Measurements from ENCODE around the gene GDI2. TPM values are rescaled to one million over a fixed set of nuclear protein-coding genes. Genes with fewer than 3 reads are reported as not detected.
A peak's percentile ranks its signal among the peaks of the same experiment; 100 is the strongest.

GDI2 gene
- total and polyA plus RNA-seq, 2 of the 13 experiments (the other 11 are each of a cell fraction or from before 2014, with no cell fraction given): 153 to 477 TPM

- TF ChIP-seq THAP8 (CRISPR knock-in tag; IDR thresholded peaks at IDR 0.05; ENCODE audit: borderline replicate concordance): peak; percentile 96
- TF ChIP-seq ZNF879 (CRISPR knock-in tag; IDR thresholded peaks at IDR 0.05): peak; percentile 86
- peak; percentile 52; the same call in 1 of the 2 replicates for TF ChIP-seq ZNF788 (CRISPR knock-in tag; IDR thresholded peaks at IDR 0.05; ENCODE audit: borderline replicate concordance)
- TF ChIP-seq ZNF335 (CRISPR knock-in tag; IDR thresholded peaks at IDR 0.05): no peak
- peak; percentile 90 for TF ChIP-seq ZBTB34 (CRISPR knock-in tag; IDR thresholded peaks at IDR 0.05)
- peak; percentile 92 for TF ChIP-seq NFYB (CRISPR knock-in tag; IDR thresholded peaks at IDR 0.05)
- no peak; the same call in 1 of the 2 replicates for TF ChIP-seq ZNF589 (CRISPR knock-in tag; conservative IDR thresholded peaks at IDR 0.05)
- TF ChIP-seq PHF20 (CRISPR knock-in tag; IDR thresholded peaks at IDR 0.05): peak; percentile 80
- peak; percentile 86 for TF ChIP-seq ZNF567 (CRISPR knock-in tag; IDR thresholded peaks at IDR 0.05; ENCODE audit: borderline replicate concordance)
- TF ChIP-seq ZNF563 (CRISPR knock-in tag; IDR thresholded peaks at IDR 0.05): peak; percentile 98
- no peak for TF ChIP-seq ZNF644 (CRISPR knock-in tag; IDR thresholded peaks at IDR 0.05; ENCODE audit: low read depth)
- peak; percentile 93; the same call in 1 of the 2 replicates for TF ChIP-seq ZNF446 (CRISPR knock-in tag; IDR thresholded peaks at IDR 0.05)
- TF ChIP-seq, protein P1, sequence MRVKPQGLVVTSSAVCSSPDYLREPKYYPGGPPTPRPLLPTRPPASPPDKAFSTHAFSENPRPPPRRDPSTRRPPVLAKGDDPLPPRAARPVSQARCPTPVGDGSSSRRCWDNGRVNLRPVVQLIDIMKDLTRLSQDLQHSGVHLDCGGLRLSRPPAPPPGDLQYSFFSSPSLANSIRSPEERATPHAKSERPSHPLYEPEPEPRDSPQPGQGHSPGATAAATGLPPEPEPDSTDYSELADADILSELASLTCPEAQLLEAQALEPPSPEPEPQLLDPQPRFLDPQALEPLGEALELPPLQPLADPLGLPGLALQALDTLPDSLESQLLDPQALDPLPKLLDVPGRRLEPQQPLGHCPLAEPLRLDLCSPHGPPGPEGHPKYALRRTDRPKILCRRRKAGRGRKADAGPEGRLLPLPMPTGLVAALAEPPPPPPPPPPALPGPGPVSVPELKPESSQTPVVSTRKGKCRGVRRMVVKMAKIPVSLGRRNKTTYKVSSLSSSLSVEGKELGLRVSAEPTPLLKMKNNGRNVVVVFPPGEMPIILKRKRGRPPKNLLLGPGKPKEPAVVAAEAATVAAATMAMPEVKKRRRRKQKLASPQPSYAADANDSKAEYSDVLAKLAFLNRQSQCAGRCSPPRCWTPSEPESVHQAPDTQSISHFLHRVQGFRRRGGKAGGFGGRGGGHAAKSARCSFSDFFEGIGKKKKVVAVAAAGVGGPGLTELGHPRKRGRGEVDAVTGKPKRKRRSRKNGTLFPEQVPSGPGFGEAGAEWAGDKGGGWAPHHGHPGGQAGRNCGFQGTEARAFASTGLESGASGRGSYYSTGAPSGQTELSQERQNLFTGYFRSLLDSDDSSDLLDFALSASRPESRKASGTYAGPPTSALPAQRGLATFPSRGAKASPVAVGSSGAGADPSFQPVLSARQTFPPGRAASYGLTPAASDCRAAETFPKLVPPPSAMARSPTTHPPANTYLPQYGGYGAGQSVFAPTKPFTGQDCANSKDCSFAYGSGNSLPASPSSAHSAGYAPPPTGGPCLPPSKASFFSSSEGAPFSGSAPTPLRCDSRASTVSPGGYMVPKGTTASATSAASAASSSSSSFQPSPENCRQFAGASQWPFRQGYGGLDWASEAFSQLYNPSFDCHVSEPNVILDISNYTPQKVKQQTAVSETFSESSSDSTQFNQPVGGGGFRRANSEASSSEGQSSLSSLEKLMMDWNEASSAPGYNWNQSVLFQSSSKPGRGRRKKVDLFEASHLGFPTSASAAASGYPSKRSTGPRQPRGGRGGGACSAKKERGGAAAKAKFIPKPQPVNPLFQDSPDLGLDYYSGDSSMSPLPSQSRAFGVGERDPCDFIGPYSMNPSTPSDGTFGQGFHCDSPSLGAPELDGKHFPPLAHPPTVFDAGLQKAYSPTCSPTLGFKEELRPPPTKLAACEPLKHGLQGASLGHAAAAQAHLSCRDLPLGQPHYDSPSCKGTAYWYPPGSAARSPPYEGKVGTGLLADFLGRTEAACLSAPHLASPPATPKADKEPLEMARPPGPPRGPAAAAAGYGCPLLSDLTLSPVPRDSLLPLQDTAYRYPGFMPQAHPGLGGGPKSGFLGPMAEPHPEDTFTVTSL (CRISPR knock-in tag; IDR thresholded peaks at IDR 0.05; ENCODE audit: borderline replicate concordance): peak; percentile 83
- peak; percentile 52 for TF ChIP-seq TARDBP (CRISPR knock-in tag; IDR thresholded peaks at IDR 0.05)
- TF ChIP-seq, protein P2, sequence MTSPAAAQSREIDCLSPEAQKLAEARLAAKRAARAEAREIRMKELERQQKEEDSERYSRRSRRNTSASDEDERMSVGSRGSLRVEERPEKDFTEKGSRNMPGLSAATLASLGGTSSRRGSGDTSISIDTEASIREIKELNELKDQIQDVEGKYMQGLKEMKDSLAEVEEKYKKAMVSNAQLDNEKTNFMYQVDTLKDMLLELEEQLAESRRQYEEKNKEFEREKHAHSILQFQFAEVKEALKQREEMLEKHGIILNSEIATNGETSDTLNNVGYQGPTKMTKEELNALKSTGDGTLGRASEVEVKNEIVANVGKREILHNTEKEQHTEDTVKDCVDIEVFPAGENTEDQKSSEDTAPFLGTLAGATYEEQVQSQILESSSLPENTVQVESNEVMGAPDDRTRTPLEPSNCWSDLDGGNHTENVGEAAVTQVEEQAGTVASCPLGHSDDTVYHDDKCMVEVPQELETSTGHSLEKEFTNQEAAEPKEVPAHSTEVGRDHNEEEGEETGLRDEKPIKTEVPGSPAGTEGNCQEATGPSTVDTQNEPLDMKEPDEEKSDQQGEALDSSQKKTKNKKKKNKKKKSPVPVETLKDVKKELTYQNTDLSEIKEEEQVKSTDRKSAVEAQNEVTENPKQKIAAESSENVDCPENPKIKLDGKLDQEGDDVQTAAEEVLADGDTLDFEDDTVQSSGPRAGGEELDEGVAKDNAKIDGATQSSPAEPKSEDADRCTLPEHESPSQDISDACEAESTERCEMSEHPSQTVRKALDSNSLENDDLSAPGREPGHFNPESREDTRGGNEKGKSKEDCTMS (CRISPR knock-in tag; conservative IDR thresholded peaks at IDR 0.05): no peak
- no peak for TF ChIP-seq TBP (CRISPR knock-in tag; IDR thresholded peaks at IDR 0.05)
- TF ChIP-seq, protein P3, sequence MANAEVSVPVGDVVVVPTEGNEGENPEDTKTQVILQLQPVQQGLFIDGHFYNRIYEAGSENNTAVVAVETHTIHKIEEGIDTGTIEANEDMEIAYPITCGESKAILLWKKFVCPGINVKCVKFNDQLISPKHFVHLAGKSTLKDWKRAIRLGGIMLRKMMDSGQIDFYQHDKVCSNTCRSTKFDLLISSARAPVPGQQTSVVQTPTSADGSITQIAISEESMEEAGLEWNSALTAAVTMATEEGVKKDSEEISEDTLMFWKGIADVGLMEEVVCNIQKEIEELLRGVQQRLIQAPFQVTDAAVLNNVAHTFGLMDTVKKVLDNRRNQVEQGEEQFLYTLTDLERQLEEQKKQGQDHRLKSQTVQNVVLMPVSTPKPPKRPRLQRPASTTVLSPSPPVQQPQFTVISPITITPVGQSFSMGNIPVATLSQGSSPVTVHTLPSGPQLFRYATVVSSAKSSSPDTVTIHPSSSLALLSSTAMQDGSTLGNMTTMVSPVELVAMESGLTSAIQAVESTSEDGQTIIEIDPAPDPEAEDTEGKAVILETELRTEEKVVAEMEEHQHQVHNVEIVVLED (CRISPR knock-in tag; IDR thresholded peaks at IDR 0.05; ENCODE audit: borderline replicate concordance): peak; percentile 93
Observed at GRCh38 chr10:5813341-5814109, at the start of gene GDI2 (continued).
